Measurements from ENCODE around the gene BRD4. TPM values are rescaled to one million over a fixed set of nuclear protein-coding genes. Genes with fewer than 3 reads are reported as not detected.

The BRD4 gene
- total and polyA plus RNA-seq, 2 donors (not counting 1 experiment from before 2014, with no cell fraction given): 9.9 to 20.1 TPM

DNA sequence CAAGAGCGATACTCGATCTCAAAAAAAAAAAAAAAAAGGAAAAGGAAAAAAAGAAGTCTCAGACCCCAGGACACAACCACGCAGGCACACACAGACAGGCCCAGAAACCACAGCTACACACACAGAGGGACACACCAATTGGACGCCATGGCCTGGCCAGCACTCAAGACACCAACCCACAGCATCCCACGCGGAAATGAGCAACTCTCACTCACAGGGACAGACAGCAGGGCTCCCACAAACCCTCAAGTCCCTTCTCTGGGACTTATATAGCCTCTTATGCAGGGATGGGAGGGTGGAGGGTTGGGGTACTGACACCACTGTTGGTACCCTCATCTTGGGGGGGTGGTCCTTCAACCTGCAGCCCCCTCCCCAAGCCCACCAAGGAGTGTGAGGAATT is 137.4 kb downstream of the BRD4 start:
- peak overlapping the region; percentile 31 for H2AFZ ChIP-seq (ENCODE audit: low read length)
- peak overlapping the region; percentile 26 for H3K27ac ChIP-seq (ENCODE audit: insufficient read depth, low read length)
- DNase-seq (ENCODE audit: low read depth in 2 of 2): peak in 1 of 2 donors; percentile 80
- H3K4me1 ChIP-seq (ENCODE audit: control insufficient read depth, extremely low read depth, insufficient read depth, low read length): peaks cover 14% of the 10 kb centered on the region
- peaks cover 5% of the 10 kb centered on the region for H3K36me3 ChIP-seq (ENCODE audit: control insufficient read depth, insufficient read depth, low read length)
- TF ChIP-seq, protein P1, sequence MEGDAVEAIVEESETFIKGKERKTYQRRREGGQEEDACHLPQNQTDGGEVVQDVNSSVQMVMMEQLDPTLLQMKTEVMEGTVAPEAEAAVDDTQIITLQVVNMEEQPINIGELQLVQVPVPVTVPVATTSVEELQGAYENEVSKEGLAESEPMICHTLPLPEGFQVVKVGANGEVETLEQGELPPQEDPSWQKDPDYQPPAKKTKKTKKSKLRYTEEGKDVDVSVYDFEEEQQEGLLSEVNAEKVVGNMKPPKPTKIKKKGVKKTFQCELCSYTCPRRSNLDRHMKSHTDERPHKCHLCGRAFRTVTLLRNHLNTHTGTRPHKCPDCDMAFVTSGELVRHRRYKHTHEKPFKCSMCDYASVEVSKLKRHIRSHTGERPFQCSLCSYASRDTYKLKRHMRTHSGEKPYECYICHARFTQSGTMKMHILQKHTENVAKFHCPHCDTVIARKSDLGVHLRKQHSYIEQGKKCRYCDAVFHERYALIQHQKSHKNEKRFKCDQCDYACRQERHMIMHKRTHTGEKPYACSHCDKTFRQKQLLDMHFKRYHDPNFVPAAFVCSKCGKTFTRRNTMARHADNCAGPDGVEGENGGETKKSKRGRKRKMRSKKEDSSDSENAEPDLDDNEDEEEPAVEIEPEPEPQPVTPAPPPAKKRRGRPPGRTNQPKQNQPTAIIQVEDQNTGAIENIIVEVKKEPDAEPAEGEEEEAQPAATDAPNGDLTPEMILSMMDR (conservative IDR thresholded peaks at IDR 0.05 in 1 of 2, IDR thresholded peaks at IDR 0.05 in 1 of 2; ENCODE audit: low read depth in 1 of 2, low read length in 2 of 2): no peak
- no peak for TF ChIP-seq EZH2 (IDR thresholded peaks at IDR 0.05; ENCODE audit: low read length, missing control alignments)
- H3K9ac ChIP-seq (ENCODE audit: insufficient read depth, low read length): peak overlapping the region; percentile 28
- no peaks in the 10 kb centered on the region for H3K79me2 ChIP-seq (ENCODE audit: control insufficient read depth, insufficient read depth, low read length)
- H3K27me3 ChIP-seq (ENCODE audit: control insufficient read depth, insufficient read depth, low read length): no peaks in the 10 kb centered on the region
- H3K4me2 ChIP-seq (ENCODE audit: extremely low read depth, insufficient read depth, low read length): peak overlapping the region; percentile 70
- H3K9me3 ChIP-seq (ENCODE audit: control insufficient read depth, insufficient read depth, low read depth, low read length): no peaks in the 10 kb centered on the region
- no peaks in the 10 kb centered on the region for H4K20me1 ChIP-seq (ENCODE audit: control insufficient read depth, extremely low read depth, insufficient read depth, low read length)
- H3K4me3 ChIP-seq (replicated peaks in 1 of 4; ENCODE audit: control extremely low read depth in 1 of 4, insufficient read depth in 1 of 4, low read depth in 3 of 4, low read length in 4 of 4): peak overlapping the region in 2 of 4 experiments; percentile 24 to 51

DNA sequence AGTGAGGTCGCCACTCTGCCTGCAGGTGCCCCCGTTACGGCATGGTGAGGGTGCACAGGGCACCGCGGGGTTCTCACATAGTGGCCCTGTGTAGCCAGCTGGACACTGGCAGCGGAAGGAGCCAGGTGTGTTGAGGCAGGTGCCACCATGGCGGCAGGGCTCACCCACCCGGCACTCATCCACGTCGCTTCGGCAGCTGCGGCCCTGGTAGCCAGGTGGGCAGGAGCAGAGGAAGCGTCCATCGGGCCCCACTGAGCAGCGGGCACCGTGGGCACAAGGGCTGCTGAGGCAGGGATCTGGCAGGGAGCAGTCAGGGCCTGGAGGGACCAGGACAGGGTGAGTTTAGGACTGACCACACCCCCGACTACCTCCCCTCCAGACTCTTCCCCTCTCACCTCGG is 140.4 kb downstream of the BRD4 start:
- no peak for TF ChIP-seq EZH2 (IDR thresholded peaks at IDR 0.05; ENCODE audit: low read length, missing control alignments)
- TF ChIP-seq, protein P1 (conservative IDR thresholded peaks at IDR 0.05 in 1 of 2, IDR thresholded peaks at IDR 0.05 in 1 of 2; ENCODE audit: low read depth in 1 of 2, low read length in 2 of 2): no peak
- Histone ChIP-seq H3K27me3 (ENCODE audit: control insufficient read depth, insufficient read depth, low read length) (no peaks in the 10 kb centered on the region), H3K4me2 (ENCODE audit: extremely low read depth, insufficient read depth, low read length) (no peak overlapping the region), H3K79me2 (ENCODE audit: control insufficient read depth, insufficient read depth, low read length) (no peaks in the 10 kb centered on the region), H3K4me3 (replicated peaks in 1 of 4; ENCODE audit: control extremely low read depth in 1 of 4, insufficient read depth in 1 of 4, low read depth in 3 of 4, low read length in 4 of 4) (no peak overlapping the region), H3K36me3 (ENCODE audit: control insufficient read depth, insufficient read depth, low read length) (peaks cover 10% of the 10 kb centered on the region), H3K9ac (ENCODE audit: insufficient read depth, low read length) (no peak overlapping the region), H3K4me1 (ENCODE audit: control insufficient read depth, extremely low read depth, insufficient read depth, low read length) (peaks cover 9% of the 10 kb centered on the region), H3K27ac (ENCODE audit: insufficient read depth, low read length) (no peak overlapping the region), H4K20me1 (ENCODE audit: control insufficient read depth, extremely low read depth, insufficient read depth, low read length) (no peaks in the 10 kb centered on the region), H3K9me3 (ENCODE audit: control insufficient read depth, insufficient read depth, low read depth, low read length) (no peaks in the 10 kb centered on the region), H2AFZ (ENCODE audit: low read length) (no peak overlapping the region)
- DNase-seq (ENCODE audit: low read depth in 2 of 2): no peak

DNA sequence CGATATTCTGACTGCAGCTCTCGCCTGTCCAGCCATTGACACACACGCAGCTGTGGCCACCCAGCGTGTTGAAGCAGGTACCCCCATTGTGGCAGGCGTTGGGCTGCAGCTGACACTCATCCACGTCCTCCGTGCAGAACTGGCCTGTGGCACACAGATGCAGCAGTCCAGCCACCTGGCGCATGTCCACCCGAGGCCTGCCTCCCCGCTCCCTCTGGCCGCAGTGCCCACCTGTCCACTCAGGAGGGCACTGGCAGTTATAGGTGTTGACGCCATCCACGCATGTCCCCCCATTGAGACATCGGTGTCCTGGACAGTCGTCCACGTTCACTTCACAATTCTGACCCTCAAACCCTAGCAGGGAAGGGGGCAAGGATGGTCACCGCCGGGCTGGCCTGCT is 140.8 kb downstream of the BRD4 start:
- TF ChIP-seq, protein P1 (conservative IDR thresholded peaks at IDR 0.05 in 1 of 2, IDR thresholded peaks at IDR 0.05 in 1 of 2; ENCODE audit: low read depth in 1 of 2, low read length in 2 of 2): no peak
- TF ChIP-seq EZH2 (IDR thresholded peaks at IDR 0.05; ENCODE audit: low read length, missing control alignments): no peak
- H2AFZ ChIP-seq (ENCODE audit: low read length): no peak overlapping the region
- H3K4me2 ChIP-seq (ENCODE audit: extremely low read depth, insufficient read depth, low read length): no peak overlapping the region
- peaks cover 8% of the 10 kb centered on the region for H3K4me1 ChIP-seq (ENCODE audit: control insufficient read depth, extremely low read depth, insufficient read depth, low read length)
- H3K9ac ChIP-seq (ENCODE audit: insufficient read depth, low read length): no peak overlapping the region
- DNase-seq (ENCODE audit: low read depth in 2 of 2): no peak
- peaks cover 13% of the 10 kb centered on the region for H3K36me3 ChIP-seq (ENCODE audit: control insufficient read depth, insufficient read depth, low read length)
- no peak overlapping the region for H3K4me3 ChIP-seq (replicated peaks in 1 of 4; ENCODE audit: control extremely low read depth in 1 of 4, insufficient read depth in 1 of 4, low read depth in 3 of 4, low read length in 4 of 4)
- H3K79me2 ChIP-seq (ENCODE audit: control insufficient read depth, insufficient read depth, low read length): no peaks in the 10 kb centered on the region
- H3K9me3 ChIP-seq (ENCODE audit: control insufficient read depth, insufficient read depth, low read depth, low read length): no peaks in the 10 kb centered on the region
- no peaks in the 10 kb centered on the region for H4K20me1 ChIP-seq (ENCODE audit: control insufficient read depth, extremely low read depth, insufficient read depth, low read length)
- no peak overlapping the region for H3K27ac ChIP-seq (ENCODE audit: insufficient read depth, low read length)
- H3K27me3 ChIP-seq (ENCODE audit: control insufficient read depth, insufficient read depth, low read length): no peaks in the 10 kb centered on the region

All from fibroblast of lung (primary cell).